Activated naive CD8-positive, alpha-beta T cell treated with anti-CD3 and anti-CD28 coated beads for 36 hours (primary cell): ENCODE measurements around the gene SLC30A5. TPM values are rescaled to one million over a fixed set of nuclear protein-coding genes. Genes with fewer than 3 reads are reported as not detected.
"Not testable (repeated sequence)": the region's sequence is repeated elsewhere in the genome, so short reads cannot be mapped to it uniquely, and the experiment has no call there.

ENCODE experiments used
- DNase-seq: peaks from one replicate; pipeline ENCODE4 v3.0.0; 2021
- H3K27ac Mint-ChIP-seq: one replicate; pipeline ENCODE4 v1.8.0; 2022; ENCODE audit warnings: mild to moderate bottlenecking, moderate library complexity, mixed read lengths
- H3K27me3 Mint-ChIP-seq: one replicate; pipeline ENCODE4 v1.8.0; 2022; ENCODE audit warnings: mild to moderate bottlenecking, mixed read lengths
- H3K36me3 Mint-ChIP-seq: one replicate; pipeline ENCODE4 v1.8.0; 2021; ENCODE audit warnings: mild to moderate bottlenecking, mixed read lengths
- H3K4me1 Mint-ChIP-seq: one replicate; pipeline ENCODE4 v1.8.0; 2021; ENCODE audit warnings: mixed read lengths
- H3K4me3 Mint-ChIP-seq: one replicate; pipeline ENCODE4 v1.8.0; 2022; ENCODE audit warnings: mild to moderate bottlenecking, moderate library complexity, mixed read lengths
- H3K9me3 Mint-ChIP-seq: one replicate; pipeline ENCODE4 v1.8.0; 2022; ENCODE audit warnings: mixed read lengths
- total RNA-seq, 2 experiments: library from RNA; stranded (reverse); gene quantifications; one replicate each; pipeline ENCODE4 v1.2.3, GENCODE V29; 2021

SLC30A5 gene
- 10 to 100 TPM; 50.3 to 58.2 TPM for total RNA-seq

DNA sequence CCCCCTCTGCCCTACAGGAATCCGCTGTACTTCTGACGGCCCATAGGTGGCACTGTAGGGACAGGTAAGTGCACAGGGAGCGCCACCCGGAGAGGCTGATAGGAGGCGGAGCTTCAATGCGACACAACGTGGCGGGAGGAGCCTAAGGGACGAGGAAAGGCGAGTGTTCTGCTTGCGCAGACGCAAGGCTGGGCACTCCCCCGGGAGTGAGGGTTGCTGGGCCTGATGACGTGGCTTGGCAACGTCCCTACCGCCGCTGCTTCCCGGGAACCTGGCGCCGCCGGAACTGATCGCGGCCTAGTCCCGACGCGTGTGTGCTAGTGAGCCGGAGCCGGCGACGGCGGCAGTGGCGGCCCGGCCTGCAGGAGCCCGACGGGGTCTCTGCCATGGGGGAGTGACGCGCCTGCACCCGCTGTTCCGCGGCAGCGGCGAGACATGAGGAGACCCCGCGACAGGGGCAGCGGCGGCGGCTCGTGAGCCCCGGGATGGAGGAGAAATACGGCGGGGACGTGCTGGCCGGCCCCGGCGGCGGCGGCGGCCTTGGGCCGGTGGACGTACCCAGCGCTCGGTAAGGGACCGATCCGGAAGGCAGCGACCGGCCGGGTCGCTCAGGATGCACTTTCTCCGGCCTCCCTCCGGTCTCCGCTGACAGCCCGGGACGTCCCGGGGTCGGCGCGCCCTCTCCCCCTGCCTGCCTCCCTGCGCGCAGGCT lies at the start of gene SLC30A5:
SLC30A5 (plus strand) TSS at position 244 of the 712 bp plus-strand sequence; CDS start at position 486, 242 bp downstream.
- Mint-ChIP-seq H3K27ac (peak within 1 kb of the TSS; percentile 92), H3K27me3 (no peaks in the 10 kb centered on the region), H3K4me3 (peak within 1 kb of the TSS; percentile 88), H3K36me3 (peaks cover 12% of the 10 kb centered on the region), H3K9me3 (no peaks in the 10 kb centered on the region), H3K4me1 (peaks cover 19% of the 10 kb centered on the region)
- DNase-seq, result peak; percentile 98

DNA sequence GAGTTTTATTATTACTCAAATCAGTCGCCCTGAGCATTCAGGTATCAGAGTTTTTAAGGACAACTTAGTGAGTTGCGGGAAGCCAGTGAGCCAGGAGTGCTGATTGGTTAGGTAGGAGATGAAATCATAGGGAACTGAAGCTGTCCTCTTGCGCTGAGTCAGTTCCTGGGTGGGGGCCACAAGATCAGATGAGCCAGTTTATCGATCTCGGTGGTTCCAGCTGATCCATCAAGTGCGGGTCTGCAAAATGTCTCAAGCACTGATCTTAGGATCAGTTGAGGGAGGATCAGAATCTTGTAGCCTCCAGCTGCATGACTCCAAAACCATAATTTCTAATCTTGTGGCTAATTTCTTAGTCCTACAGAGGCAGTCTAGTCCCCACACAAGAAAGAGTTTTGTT lies 48.6 kb upstream of the SLC30A5 start:
- not testable (repeated sequence) for H3K27me3 Mint-ChIP-seq, H3K4me3 Mint-ChIP-seq, H3K36me3 Mint-ChIP-seq, H3K9me3 Mint-ChIP-seq, DNase-seq, H3K27ac Mint-ChIP-seq
- H3K4me1 Mint-ChIP-seq, result peaks cover 14% of the 10 kb centered on the region

DNA sequence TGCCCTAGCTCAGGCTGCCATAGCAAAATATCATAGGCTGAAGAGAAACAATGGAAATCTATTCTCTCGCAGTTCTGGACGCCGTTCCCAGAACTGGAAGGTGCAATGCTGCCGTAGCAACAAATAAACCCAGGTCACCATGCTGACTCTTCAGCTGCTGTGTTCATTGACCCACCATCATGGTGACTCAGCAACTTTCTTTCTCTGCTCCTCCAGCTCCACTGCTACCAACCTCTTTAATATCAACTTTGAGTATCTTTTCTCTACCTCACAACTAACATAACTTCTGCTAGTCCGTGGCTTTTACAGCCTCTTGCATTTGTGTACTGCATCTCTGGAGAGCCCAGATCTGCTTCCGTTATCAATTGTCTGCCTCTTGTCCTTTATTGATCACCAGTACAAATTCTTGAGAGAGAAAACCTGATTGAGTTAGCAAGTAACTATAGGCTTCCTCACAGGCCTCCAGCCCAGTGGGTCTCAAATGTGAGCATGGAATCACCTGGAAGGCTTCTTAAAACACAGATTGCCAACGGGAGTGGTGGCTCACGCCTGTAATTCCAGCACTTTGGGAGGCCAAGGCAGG lies 47.3 kb upstream of the SLC30A5 start:
- H3K4me3 Mint-ChIP-seq, result no peak overlapping the region
- no peak for DNase-seq
- peaks cover 14% of the 10 kb centered on the region for H3K4me1 Mint-ChIP-seq
- no peak overlapping the region for H3K27ac Mint-ChIP-seq
- no peaks in the 10 kb centered on the region for H3K36me3 Mint-ChIP-seq
- H3K9me3 Mint-ChIP-seq, result no peaks in the 10 kb centered on the region
- H3K27me3 Mint-ChIP-seq, result peaks cover 4% of the 10 kb centered on the region

DNA sequence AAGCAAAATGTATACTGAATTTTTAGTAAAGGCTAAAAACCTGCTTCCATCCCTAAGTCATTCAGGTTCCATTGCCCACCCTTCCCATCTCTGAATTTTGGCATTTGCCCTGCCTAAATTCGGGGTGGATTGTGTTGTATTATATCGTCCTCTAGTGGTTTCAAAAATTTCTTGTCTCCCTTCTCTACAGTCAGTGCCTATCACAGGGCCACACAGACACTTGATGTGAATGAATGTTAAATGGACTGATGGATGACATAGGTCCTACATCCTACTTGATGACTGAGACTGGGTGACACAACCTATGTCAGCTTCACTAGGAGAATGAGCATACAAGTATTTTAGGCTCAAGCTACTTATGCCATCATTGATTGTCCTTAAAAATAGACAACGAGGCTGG lies 45.6 kb upstream of the SLC30A5 start:
- peaks cover 12% of the 10 kb centered on the region for H3K4me1 Mint-ChIP-seq
- H3K36me3 Mint-ChIP-seq, result no peaks in the 10 kb centered on the region
- DNase-seq, result no peak
- no peak overlapping the region for H3K4me3 Mint-ChIP-seq
- no peak overlapping the region for H3K27ac Mint-ChIP-seq
- H3K27me3 Mint-ChIP-seq, result peaks cover 4% of the 10 kb centered on the region
- no peaks in the 10 kb centered on the region for H3K9me3 Mint-ChIP-seq

DNA sequence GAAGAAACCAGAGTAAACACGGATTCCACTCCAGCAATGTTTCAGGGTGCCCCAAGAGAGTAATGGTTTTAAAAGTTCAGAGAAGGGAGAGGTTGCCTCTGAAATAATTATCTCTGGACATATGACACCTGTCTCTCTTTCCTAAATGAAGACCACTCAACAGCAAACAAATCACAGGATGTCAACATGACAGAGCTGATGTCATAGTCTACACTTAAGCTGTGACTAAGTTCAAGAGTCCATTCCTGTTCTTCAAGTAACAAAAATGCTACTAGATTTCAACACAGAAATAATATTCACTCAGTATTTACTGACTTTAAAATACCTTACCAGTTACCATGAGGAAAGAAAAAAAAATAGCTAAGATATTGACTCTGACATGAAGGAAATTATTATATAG lies 44.7 kb upstream of the SLC30A5 start:
- H3K9me3 Mint-ChIP-seq, result no peaks in the 10 kb centered on the region
- peaks cover 4% of the 10 kb centered on the region for H3K27me3 Mint-ChIP-seq
- no peak overlapping the region for H3K27ac Mint-ChIP-seq
- H3K4me3 Mint-ChIP-seq, result no peak overlapping the region
- no peaks in the 10 kb centered on the region for H3K36me3 Mint-ChIP-seq
- DNase-seq, result no peak
- peaks cover 7% of the 10 kb centered on the region for H3K4me1 Mint-ChIP-seq

DNA sequence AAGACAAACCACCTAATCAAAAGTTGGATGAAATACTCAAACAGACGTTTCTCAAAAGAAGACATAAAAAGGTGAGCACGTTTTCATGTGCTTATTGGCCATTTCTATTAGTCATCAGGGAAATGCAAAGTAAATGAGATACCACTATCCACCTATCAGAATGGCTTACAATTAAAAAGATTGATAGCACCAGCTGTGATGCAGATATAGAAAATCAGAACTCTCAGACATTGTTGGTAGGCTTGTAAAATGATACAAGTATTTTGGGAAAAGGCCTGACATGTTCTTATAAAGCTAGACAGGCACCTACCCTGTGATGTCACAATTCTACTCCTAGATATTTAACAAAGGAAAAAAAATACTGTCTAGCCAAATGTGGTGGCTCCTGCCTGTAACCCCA lies 44.0 kb upstream of the SLC30A5 start:
- no peak overlapping the region for H3K27ac Mint-ChIP-seq
- no peaks in the 10 kb centered on the region for H3K36me3 Mint-ChIP-seq
- no peak for DNase-seq
- H3K27me3 Mint-ChIP-seq, result peaks cover 4% of the 10 kb centered on the region
- H3K4me1 Mint-ChIP-seq, result peaks cover 2% of the 10 kb centered on the region
- no peaks in the 10 kb centered on the region for H3K9me3 Mint-ChIP-seq
- H3K4me3 Mint-ChIP-seq, result no peak overlapping the region

DNA sequence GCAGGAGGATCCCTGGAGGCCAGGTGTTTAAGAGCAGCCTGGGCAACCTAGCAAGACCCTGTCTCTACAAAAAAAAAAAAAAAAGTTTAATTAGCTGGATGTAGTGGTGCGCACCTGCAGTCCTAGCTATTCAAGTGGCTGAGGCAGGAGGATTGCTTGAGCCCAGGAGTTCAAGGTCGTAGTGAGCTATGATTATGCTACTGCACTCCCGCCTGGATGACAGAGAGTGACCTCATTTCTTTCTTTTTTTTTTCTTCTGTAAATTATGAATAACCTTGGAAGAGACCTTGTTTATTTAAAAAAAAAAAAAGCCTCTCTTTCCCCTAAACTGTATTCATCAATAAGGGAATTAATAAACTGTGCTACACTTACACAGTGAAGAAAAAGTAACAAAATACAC lies 43.6 kb upstream of the SLC30A5 start:
- H3K27me3 Mint-ChIP-seq, result peaks cover 6% of the 10 kb centered on the region
- DNase-seq, result no peak
- no peak overlapping the region for H3K4me3 Mint-ChIP-seq
- H3K36me3 Mint-ChIP-seq, result no peaks in the 10 kb centered on the region
- H3K27ac Mint-ChIP-seq, result no peak overlapping the region
- H3K9me3 Mint-ChIP-seq, result no peaks in the 10 kb centered on the region
- peaks cover 2% of the 10 kb centered on the region for H3K4me1 Mint-ChIP-seq

DNA sequence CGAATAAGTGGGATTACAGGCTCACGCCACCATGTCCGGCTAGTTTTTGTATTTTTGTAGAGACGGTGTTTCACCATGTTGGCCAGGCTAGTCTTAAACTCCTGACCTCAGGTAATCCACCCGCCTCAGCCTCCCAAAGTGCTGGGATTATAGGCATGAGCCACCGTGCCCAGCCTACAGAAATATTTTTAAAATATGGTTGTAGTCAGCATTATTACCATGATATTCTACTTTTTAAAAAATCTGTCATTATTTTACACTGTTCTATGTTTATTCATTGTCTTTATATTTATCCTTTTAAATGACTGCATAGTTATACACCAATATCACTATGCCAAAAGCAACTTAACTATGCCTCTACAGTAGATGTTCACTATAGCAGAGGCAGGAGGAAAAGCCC lies 41.6 kb upstream of the SLC30A5 start:
- DNase-seq, result no peak
- Mint-ChIP-seq H3K36me3 (no peaks in the 10 kb centered on the region), H3K4me3 (no peak overlapping the region), H3K9me3 (no peaks in the 10 kb centered on the region), H3K4me1 (no peaks in the 10 kb centered on the region), H3K27ac (no peak overlapping the region), H3K27me3 (peaks cover 9% of the 10 kb centered on the region)

DNA sequence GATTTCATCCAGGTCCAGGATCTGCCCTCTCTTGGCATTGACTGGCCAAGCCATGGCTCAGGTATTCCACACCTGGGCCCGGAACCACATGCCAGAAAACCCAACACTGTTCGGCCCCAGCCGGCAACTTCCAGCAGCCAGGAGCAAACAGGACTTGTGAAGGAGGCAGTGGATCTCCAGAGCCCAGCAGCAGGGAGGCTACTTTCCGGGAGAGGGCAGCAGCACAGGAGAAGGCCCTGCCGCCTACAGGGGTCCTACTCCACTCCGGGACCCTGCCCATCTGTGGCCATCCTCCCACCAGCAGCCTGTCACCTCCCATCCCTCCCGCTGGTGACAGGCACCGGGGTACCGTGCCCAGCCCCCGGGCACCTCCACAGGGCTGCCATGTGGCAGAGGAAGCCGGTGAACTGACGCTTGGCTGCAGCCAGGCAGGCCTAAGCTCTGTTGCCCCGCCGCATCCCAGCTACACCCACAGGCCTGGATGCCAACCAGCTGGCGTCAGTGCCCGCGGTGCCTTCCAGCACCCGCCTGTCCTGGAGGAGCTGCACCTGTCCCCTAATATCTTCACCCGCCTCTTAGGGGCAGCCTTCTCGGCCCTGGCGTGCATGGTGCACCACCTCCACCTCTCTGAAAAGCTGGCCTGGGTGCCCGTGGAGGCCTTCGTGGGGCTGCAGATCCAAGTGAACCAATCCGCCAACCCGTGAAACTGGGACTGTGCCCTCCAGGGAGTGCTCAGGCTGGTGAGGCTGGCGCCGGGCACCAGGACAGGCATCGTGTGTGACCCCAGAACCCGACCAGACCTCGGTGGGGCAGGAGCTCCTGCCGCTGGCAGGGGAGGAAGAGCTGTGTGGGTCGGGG lies 18.9 kb upstream of the SLC30A5 start:
- Mint-ChIP-seq H3K4me1 (no peaks in the 10 kb centered on the region), H3K4me3 (no peak overlapping the region), H3K36me3 (no peaks in the 10 kb centered on the region), H3K27me3 (no peaks in the 10 kb centered on the region), H3K9me3 (no peaks in the 10 kb centered on the region), H3K27ac (no peak overlapping the region)
- no peak for DNase-seq

DNA sequence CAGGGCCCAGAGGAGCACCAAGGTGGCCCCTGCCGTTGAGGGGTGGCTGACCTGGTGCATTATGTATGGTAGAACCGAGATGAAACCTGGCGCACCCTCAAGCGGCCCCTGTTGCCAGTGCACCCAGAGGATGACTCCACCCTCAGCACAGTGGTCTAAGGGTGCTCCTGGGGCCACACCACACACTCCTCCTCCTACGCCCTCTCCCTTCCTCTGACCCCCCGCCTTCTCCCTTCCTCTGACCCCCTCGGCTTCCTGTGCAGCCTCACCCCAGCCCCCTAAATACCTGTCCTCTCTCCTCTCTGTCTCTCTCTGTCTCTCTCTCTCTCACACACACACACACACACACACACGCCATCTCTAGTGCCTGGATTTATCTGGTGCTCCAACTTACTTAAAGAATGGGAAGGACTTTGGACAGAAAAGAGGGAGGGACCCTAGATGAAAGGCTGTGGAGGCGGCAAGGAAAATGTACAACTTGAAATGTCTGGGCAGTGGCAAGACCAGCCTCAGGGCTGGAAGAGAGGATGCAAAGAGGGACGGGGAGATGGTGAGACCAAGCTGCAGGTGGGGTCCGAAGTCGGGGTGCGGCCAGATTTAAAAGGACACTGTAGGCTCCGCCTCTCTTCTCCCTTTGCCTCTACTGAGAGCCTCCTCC lies 18.2 kb upstream of the SLC30A5 start:
- Mint-ChIP-seq H3K4me1 (no peaks in the 10 kb centered on the region), H3K4me3 (no peak overlapping the region), H3K36me3 (no peaks in the 10 kb centered on the region), H3K9me3 (no peaks in the 10 kb centered on the region), H3K27ac (no peak overlapping the region), H3K27me3 (no peaks in the 10 kb centered on the region)
- no peak for DNase-seq

DNA sequence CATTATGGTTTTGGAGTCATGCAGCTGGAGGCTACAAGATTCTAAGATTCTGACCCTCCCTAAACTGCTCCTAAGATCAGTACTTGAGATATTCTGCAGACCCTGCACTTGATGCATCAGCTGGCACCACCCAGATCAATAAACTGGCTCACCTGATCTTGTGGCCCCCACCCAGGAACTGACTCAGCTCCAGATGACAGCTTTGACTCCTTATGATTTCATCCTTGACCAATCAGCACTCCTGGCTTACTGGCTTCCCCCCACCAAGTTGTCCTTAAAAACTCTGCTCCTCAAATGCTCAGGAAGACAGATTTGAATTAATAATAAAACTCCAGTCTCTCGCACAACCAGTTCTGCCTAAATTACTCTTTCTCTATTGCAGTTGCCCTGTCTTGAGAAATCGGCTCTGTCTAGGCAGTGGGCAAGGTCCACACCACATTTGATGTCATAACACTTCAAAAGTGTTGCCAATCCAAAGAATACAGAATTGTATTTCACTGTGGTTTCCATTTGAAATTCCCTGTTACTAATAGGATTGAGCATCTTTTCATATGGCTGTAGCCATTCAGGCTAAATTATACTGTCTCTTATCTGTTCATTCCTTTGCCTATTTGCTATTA lies 14.8 kb upstream of the SLC30A5 start:
- H3K9me3 Mint-ChIP-seq, result no peaks in the 10 kb centered on the region
- no peak for DNase-seq

DNA sequence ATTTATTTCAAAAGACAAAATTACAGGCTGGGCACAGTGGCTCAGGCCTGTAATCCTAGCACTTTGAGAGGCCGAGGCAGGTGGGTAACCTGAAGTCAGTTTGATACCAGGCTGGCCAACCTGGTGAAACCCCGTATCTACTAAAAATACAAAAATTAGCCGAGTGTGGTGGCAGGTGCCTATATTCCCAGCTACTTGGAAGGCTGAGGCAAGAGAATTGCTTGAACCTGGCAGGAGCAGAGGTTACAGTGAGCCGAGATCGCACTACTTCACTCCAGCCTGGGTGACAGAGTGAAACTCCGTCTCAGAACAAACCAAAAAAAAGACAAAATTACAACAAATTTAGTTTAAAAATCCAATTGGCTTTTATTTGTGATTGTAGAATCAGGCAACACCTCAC lies 14.3 kb upstream of the SLC30A5 start:
- no peaks in the 10 kb centered on the region for H3K27me3 Mint-ChIP-seq
- DNase-seq, result no peak
- peaks cover 8% of the 10 kb centered on the region for H3K4me1 Mint-ChIP-seq
- no peak overlapping the region for H3K4me3 Mint-ChIP-seq
- H3K27ac Mint-ChIP-seq, result no peak overlapping the region
- H3K36me3 Mint-ChIP-seq, result no peaks in the 10 kb centered on the region
- H3K9me3 Mint-ChIP-seq, result no peaks in the 10 kb centered on the region

More for the DNA sequence above, 14.8 kb upstream of the SLC30A5 start:
- H3K36me3 Mint-ChIP-seq, result no peaks in the 10 kb centered on the region
- no peaks in the 10 kb centered on the region for H3K27me3 Mint-ChIP-seq
- no peak overlapping the region for H3K4me3 Mint-ChIP-seq
- no peak overlapping the region for H3K27ac Mint-ChIP-seq
- H3K4me1 Mint-ChIP-seq, result peaks cover 5% of the 10 kb centered on the region

DNA sequence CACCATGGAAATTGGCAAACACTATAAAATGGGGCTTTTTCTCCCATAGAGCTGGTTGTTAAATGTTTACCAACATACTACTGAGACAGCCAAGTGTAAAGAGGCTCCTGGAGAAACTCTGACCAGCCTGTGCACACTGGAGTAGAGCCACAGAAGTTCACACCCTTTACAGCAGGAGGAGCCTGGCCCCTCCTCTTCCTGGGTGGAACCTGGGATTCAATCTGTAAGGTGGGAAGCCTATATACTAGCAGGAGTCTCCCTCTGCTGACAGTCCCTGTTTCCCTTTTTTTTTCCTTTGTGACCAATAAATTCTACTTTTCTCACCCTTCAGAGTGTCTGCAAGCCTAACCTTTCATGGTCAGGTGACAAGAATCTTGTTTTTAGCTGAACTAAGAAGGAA lies 10.4 kb upstream of the SLC30A5 start:
- H3K4me3 Mint-ChIP-seq, result no peak overlapping the region
- H3K27me3 Mint-ChIP-seq, result no peaks in the 10 kb centered on the region
- H3K36me3 Mint-ChIP-seq, result no peaks in the 10 kb centered on the region
- peaks cover 12% of the 10 kb centered on the region for H3K4me1 Mint-ChIP-seq
- no peaks in the 10 kb centered on the region for H3K9me3 Mint-ChIP-seq
- DNase-seq, result no peak
- H3K27ac Mint-ChIP-seq, result no peak overlapping the region

DNA sequence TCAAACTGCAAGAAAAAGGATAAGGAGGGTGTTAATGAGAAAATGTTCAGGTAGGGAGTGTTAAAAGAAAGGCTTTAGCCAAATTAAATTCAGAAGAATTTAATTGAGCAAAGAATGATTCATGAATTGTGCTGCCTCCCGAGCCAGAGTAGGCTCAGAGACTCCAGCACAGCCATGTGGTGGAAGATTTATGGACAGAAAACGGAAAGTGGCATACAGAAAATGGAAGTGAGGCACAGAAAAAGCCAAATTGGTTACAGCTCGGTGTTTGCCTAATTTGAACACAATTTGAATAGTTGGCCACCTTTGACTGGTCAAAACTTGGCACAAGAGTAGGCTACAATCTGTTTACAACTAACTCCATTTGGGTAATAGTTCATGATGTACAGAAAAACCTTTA lies 9.6 kb upstream of the SLC30A5 start:
- no peaks in the 10 kb centered on the region for H3K9me3 Mint-ChIP-seq
- no peak overlapping the region for H3K4me3 Mint-ChIP-seq
- no peaks in the 10 kb centered on the region for H3K36me3 Mint-ChIP-seq
- DNase-seq, result no peak
- no peak overlapping the region for H3K27ac Mint-ChIP-seq
- H3K4me1 Mint-ChIP-seq, result peaks cover 12% of the 10 kb centered on the region
- H3K27me3 Mint-ChIP-seq, result no peaks in the 10 kb centered on the region

DNA sequence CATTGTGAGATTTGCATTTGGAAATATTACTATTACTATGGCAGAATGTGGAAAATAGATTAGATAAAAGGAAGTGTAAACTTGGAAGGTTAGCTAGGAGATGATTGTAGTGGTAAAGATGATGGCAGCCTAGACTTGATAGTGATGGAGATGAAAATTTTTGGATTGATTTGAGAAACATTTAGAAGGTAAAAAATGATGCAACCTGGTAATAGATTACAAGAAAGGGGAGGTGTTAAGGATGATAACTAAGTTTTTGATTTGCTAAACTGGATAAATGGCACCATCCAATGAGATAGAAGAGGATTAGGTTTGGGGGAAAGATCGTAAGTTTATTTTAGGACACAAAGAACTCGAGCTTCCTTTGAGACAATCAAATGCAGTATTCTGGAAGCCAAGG lies 8.9 kb upstream of the SLC30A5 start:
- no peaks in the 10 kb centered on the region for H3K9me3 Mint-ChIP-seq
- H3K27ac Mint-ChIP-seq, result peak overlapping the region; percentile 18
- no peak overlapping the region for H3K4me3 Mint-ChIP-seq
- DNase-seq, result no peak
- H3K27me3 Mint-ChIP-seq, result no peaks in the 10 kb centered on the region
- H3K36me3 Mint-ChIP-seq, result no peaks in the 10 kb centered on the region
- H3K4me1 Mint-ChIP-seq, result peaks cover 12% of the 10 kb centered on the region
